GM23248 (cell line): ENCODE measurements around the gene CAPN13.

Experiments used
- EZH2 ChIP-seq: fragments of 200-600 bp; sonication (generic); IDR thresholded peaks from 2 replicates; pipeline ENCODE4 v1.6.1; 2018; ENCODE audit warnings: antibody characterized with exemption, mild to moderate bottlenecking; ENCODE audit not compliant: insufficient read depth, poor library complexity, severe bottlenecking
- EZH2phosphoT487 ChIP-seq: fragments of 200-600 bp; sonication (generic); IDR thresholded peaks from 2 replicates; pipeline ENCODE4 v1.6.1; 2018; ENCODE audit warnings: antibody characterized with exemption, moderate library complexity, mild to moderate bottlenecking, low read depth; ENCODE audit not compliant: insufficient read depth

DNA sequence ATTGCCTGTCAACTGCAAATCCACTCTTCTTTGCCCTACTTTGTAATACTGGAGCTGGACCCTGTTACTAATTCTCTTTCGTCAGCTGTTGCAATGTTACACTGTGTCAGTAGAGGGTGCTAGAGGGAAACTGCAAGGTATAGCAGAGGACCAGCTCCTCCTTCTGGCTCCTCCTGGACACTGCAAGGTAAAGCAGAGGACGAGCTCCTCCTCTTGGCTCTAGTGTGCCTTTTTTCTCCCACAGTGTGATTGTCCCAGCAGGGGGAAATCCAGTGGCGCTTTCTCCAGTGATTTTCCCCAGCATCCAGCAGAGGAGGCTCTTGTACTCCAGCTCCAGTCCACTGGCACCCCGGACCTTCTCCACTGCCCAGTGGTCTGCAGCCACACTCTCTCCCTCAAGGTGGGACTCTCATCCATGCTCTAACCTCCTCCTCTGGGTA is 95.6 kb downstream of the CAPN13 start:
- TF ChIP-seq EZH2phosphoT487 (no peak), EZH2 (no peak)
